SK-N-MC (cell line): Measurements from ENCODE around the gene CCER1.

Experiments used
- DNase-seq: peaks from one replicate; pipeline ENCODE4 v3.0.0-alpha.2; 2011; ENCODE audit warnings: low read depth, low spot score
- H3K27ac ChIP-seq: fragments of 200-600 bp; sonication (generic); 2 replicates; pipeline ENCODE4 v1.5.1; 2016; ENCODE audit warnings: mixed run types
- H3K36me3 ChIP-seq: fragments of 200-600 bp; sonication (generic); 2 replicates; pipeline ENCODE4 v1.6.1; 2017; ENCODE audit warnings: antibody characterized with exemption, low read length, mixed read lengths; ENCODE audit not compliant: insufficient read depth
- H3K4me3 ChIP-seq: fragments of 200-600 bp; sonication (generic); 2 replicates; pipeline ENCODE4 v1.5.1; 2016
- H3K9ac ChIP-seq: fragments of 200-600 bp; sonication (generic); 2 replicates; pipeline ENCODE4 v1.8.0; 2017; ENCODE audit warnings: mixed run types, mixed read lengths; ENCODE audit not compliant: insufficient read length
- H3K9me3 ChIP-seq: fragments of 200-600 bp; sonication (generic); 2 replicates; pipeline ENCODE4 v1.6.1; 2017; ENCODE audit warnings: low read depth, mild to moderate bottlenecking, antibody characterized with exemption, low read length, moderate library complexity, mixed read lengths
- EZH2 ChIP-seq: fragments of 200-600 bp; sonication (generic); IDR thresholded peaks from one replicate; pipeline ENCODE4 v1.6.1; 2017; ENCODE audit warnings: antibody characterized with exemption
- FOXP2 ChIP-seq: optimal IDR thresholded peaks from 2 replicates; pipeline ENCODE3; 2011; ENCODE audit warnings: mild to moderate bottlenecking, moderate library complexity; ENCODE audit not compliant: insufficient read depth; ENCODE audit errors: extremely low read length, control extremely low read depth
- POLR2AphosphoS5 ChIP-seq: IDR thresholded peaks from 2 replicates; pipeline ENCODE4 v1.6.1; 2012; ENCODE audit warnings: mild to moderate bottlenecking, low read depth, low read length, borderline replicate concordance

The CCER1 gene, protein sequence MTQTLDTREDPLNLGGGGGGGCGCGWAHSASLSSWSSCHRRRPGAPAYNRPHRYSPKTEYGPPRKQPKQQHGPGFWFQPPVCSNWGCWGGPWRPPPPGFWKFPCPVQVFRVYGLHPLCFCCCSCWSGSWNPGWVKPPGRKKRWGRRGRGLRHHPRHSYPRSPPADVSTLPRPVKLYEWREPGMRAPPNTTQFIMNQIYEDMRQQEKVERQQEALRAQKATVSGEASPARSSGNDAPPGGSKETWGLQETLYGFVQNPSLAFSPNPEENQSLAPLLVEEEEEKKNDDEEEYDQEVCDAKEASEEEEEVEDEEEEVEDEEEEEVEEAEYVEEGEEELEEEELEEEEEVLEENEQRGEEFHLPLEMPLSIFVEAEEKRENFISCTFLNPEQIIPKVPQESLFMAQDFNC

DNA sequence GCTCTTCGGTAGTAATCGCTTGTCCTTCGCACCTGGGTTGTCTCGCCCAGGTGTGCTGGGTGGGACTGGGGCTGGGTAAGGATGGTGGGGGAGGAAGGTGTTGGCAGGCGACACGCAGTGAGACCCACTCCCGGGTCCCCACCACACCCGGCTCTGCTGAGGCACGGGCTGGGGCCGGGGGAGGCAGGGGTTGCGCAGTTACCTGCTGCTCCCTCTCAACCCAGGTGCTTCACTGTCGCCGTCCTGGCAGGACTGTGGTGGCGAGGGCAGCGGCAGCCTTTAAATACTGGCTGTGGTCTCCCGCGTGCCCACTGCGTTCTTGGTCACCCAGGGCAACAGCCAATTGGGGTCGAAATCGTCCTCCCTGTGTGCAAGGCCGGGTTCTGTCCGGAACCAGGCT is at the start of gene CCER1:
Gene CCER1 (minus strand): TSS at position 256 of the 400 bp plus-strand sequence. CDS start 434 bp downstream, outside the sequence.
- H3K27ac ChIP-seq, result no peak within 1 kb of the TSS
- H3K4me3 ChIP-seq, result no peak within 1 kb of the TSS
- no peak within 1 kb of the TSS for H3K9ac ChIP-seq
- DNase-seq, result no peak
- H3K36me3 ChIP-seq, result no peaks in the 10 kb centered on the region
- TF ChIP-seq POLR2AphosphoS5, result no peak
- TF ChIP-seq EZH2, result no peak
- no peak for TF ChIP-seq FOXP2
- no peaks in the 10 kb centered on the region for H3K9me3 ChIP-seq

DNA sequence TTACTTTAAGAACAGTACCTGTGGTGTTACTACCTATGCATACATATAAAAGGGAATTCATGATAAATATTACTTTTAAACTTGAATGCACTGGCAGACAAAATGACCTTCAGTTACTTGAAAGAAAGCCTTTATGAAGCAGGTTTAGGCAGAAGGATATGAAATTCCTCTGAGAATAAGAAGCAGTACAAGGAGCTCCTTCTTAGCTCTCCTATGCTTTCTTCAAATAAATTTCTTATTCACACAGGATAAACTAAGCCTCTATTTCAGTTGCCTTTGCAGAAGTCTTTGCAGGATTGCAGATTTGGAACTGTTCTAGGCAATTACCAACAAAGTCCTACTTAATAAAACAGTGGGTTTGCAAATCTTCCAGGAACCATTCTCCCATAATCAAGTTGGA is 48.8 kb upstream of the CCER1 start:
- TF ChIP-seq POLR2AphosphoS5 (no peak), FOXP2 (no peak), EZH2 (no peak)
- Histone ChIP-seq H3K27ac (no peak overlapping the region), H3K9me3 (no peaks in the 10 kb centered on the region), H3K36me3 (no peaks in the 10 kb centered on the region), H3K4me3 (no peak overlapping the region), H3K9ac (no peak overlapping the region)
- no peak for DNase-seq

DNA sequence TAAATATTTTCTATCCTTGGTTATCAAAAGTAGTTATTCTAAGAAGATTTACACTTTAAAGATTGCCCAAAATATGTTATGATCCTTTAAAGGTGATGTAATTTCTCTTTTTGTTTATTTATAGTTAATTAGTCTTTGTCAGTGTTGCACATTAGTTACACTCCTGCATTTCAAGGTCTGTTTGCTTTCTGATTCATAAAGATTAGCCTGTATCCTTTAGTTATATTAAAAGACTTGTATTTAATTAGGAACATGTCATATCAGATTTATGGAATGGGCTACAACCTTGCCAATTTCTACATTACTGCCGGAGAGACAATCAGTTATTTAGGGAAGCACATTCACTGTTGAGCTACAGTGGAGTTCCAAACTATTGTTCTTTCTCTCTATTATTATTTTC is 46.3 kb upstream of the CCER1 start:
- H3K9me3 ChIP-seq, result no peaks in the 10 kb centered on the region
- no peak overlapping the region for H3K4me3 ChIP-seq
- TF ChIP-seq EZH2 (no peak), POLR2AphosphoS5 (no peak), FOXP2 (no peak)
- no peak for DNase-seq
- no peak overlapping the region for H3K9ac ChIP-seq
- H3K36me3 ChIP-seq, result no peaks in the 10 kb centered on the region
- no peak overlapping the region for H3K27ac ChIP-seq

DNA sequence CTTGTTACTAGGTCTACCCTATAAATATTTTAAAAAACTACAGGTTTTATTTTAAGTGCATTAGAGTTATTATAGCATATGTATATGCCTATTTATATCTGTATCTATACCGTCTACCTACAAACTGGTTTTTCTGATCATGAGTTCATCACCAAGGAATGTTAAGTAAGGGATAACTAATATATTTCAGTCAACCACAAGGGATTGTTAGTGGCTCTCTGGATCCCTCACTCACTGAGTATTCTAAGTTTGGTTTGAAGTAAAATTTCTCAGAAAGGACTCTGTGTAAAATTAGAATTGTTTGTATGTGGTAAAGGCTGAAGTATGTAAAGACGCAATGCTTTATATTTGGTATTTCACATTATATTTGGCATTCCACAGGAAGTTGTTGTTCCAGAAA is 45.0 kb upstream of the CCER1 start:
- H3K9me3 ChIP-seq, result no peaks in the 10 kb centered on the region
- no peak overlapping the region for H3K27ac ChIP-seq
- TF ChIP-seq POLR2AphosphoS5 (no peak), FOXP2 (no peak), EZH2 (no peak)
- H3K4me3 ChIP-seq, result no peak overlapping the region
- no peak for DNase-seq
- no peaks in the 10 kb centered on the region for H3K36me3 ChIP-seq
- no peak overlapping the region for H3K9ac ChIP-seq

DNA sequence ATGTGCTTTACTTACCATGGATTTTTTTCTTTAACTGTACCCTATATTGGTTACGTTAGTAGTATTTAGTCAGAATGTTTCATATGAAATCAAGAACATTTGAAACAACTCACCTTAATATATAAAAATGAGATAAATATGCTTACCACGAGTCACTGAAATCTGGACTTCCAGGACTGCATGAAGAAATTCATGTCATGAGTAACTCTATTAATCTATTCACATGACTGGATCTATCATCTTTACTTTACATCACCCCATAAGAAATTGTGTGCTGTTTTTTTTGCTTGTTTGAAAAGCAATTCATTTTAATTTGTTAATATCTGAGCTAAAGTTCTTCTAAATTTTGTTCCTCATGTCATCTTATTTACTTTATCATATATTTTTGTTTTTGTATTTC is 44.6 kb upstream of the CCER1 start:
- Histone ChIP-seq H3K36me3 (no peaks in the 10 kb centered on the region), H3K4me3 (no peak overlapping the region), H3K9me3 (no peaks in the 10 kb centered on the region), H3K27ac (no peak overlapping the region), H3K9ac (no peak overlapping the region)
- TF ChIP-seq EZH2, result no peak
- TF ChIP-seq POLR2AphosphoS5, result no peak
- no peak for TF ChIP-seq FOXP2
- DNase-seq, result no peak

DNA sequence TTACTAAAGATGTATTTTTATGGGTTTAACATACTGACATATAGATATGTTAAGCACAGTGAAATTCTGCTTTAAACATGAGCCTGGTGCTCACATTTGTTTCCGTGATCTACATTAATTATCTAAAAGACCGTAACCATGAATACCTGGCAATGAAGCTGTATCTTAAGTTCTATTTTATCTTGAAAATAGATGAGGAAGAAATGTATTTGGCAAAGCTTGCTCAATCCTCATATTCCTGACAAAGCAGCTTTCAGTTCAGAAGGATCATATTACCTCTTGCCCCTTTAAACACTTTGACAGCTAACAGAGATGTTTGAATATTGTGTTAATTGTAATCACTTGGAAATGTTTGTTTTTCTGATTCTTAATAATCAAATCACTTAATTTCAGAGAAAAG is 40.0 kb upstream of the CCER1 start:
- Histone ChIP-seq H3K27ac (no peak overlapping the region), H3K4me3 (0 out of 2 replicates have a peak overlapping the region, but pooled peaks have one; percentile 9), H3K36me3 (no peaks in the 10 kb centered on the region), H3K9me3 (no peaks in the 10 kb centered on the region; the same call in 1 of the 2 replicates), H3K9ac (peak overlapping the region; percentile 5)
- TF ChIP-seq FOXP2 (no peak), POLR2AphosphoS5 (no peak), EZH2 (no peak)
- DNase-seq, result no peak

DNA sequence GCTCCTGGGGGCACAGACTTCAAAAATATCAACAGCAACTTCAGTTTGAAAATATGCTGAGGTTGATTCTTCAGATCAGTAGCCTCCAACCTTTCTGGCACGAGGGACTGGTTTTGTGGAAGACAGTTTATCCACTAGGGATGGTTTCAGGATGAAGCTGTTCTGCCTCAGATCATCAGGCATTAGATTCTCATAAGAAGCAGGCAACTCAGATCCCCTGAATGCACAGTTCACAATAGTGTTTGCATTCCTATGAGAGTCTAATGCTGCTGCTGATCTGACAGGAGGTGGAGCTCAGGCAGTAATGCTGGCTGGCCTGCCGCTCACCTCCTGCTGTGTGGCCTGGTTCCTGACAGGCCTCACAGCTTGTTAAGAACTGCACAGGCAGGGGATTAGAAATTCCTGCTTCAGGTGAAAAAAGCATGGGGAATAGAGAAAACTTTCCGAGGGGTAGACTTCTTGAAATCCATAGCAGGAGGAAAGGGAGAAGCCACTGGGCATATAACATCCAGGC is 37.0 kb upstream of the CCER1 start:
- no peak overlapping the region for H3K27ac ChIP-seq
- no peak overlapping the region for H3K9ac ChIP-seq
- no peaks in the 10 kb centered on the region for H3K36me3 ChIP-seq
- TF ChIP-seq EZH2 (no peak), POLR2AphosphoS5 (no peak), FOXP2 (no peak)
- no peak for DNase-seq
- no peak overlapping the region for H3K4me3 ChIP-seq
- no peaks in the 10 kb centered on the region; the same call in 1 of the 2 replicates for H3K9me3 ChIP-seq

DNA sequence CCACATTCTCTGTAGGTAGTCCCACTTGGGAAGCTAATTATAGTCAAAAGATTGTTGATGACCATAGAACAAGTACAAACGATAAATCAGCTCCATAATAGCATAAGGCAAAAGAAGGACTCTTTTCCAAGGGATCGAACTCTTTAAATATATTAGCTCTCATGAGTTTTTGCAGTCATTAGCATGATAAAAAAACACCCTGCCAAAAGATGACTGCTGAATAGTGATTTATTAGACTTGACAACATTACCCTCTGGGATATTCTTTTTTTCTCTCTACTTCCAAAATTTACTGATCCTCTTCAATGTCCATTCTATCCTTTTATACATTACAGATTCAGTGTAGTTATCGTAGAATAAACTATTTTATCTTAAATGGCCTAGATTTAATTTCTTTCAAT is 35.6 kb upstream of the CCER1 start:
- Histone ChIP-seq H3K9me3 (no peaks in the 10 kb centered on the region; the same call in 1 of the 2 replicates), H3K4me3 (no peak overlapping the region), H3K27ac (no peak overlapping the region), H3K36me3 (no peaks in the 10 kb centered on the region), H3K9ac (no peak overlapping the region)
- TF ChIP-seq EZH2, result no peak
- no peak for TF ChIP-seq FOXP2
- no peak for TF ChIP-seq POLR2AphosphoS5
- no peak for DNase-seq

DNA sequence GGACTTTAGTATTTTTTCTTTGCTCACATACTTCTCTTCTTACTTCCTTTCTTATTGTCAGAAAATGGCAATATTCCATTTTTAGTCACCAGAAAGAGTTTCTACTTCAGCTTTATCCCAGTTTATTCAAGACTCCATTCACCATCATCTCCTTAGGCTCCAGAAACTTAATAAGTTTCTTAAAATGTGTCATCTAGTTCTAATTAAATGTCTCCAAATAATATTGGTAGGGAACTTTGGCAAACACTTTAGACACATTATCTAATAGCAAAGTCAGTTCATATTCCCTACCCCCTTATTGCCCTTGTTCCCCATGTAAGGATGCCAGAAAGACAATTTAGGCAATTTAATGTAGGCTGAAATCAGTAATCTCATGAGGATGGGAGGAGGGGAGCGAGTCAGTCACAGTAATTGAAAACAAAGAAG is 34.7 kb upstream of the CCER1 start:
- Histone ChIP-seq H3K36me3 (no peaks in the 10 kb centered on the region), H3K27ac (no peak overlapping the region), H3K9ac (no peak overlapping the region), H3K4me3 (no peak overlapping the region), H3K9me3 (no peaks in the 10 kb centered on the region; the same call in 1 of the 2 replicates)
- DNase-seq, result no peak
- TF ChIP-seq FOXP2, result no peak
- TF ChIP-seq EZH2, result no peak
- no peak for TF ChIP-seq POLR2AphosphoS5

DNA sequence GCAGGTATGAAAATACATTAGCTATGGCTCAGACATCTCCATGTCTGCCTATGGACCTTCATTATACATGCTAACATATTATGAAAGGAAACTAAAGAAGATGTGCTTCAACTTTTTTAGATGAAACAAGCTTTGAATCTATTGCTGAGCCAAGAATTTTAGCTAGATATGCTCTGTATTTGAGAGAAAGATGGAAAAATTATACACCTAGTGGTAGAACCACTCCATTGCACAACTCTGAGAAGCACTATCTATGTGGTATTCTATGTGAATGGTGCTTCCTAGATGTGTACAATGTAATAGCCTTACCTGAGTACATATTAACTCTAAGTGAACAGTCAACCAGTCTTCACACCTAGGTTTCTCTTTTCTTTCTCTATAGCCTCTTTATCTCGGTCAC is 32.5 kb upstream of the CCER1 start:
- Histone ChIP-seq H3K27ac (no peak overlapping the region), H3K36me3 (no peaks in the 10 kb centered on the region), H3K4me3 (no peak overlapping the region), H3K9me3 (no peaks in the 10 kb centered on the region; the same call in 1 of the 2 replicates), H3K9ac (no peak overlapping the region)
- DNase-seq, result no peak
- TF ChIP-seq EZH2 (no peak), FOXP2 (no peak), POLR2AphosphoS5 (no peak)
